IMR-90 (cell line): ENCODE data around the gene ATP1A4. TPM values are rescaled to one million over a fixed set of nuclear protein-coding genes. Genes with fewer than 3 reads are reported as not detected.

ENCODE experiments used
- ATAC-seq: fragments of 200-7000 bp; cut with Tn5 transposase; 2 replicates; pipeline ENCODE4 v1.9.1; 2020; ENCODE audit warnings: low read depth, mild to moderate bottlenecking, moderate library complexity
- BruUV-seq: library from RNA; stranded (reverse); fragments of 400-500 nt; replicated peaks from 2 replicates; lab custom pipeline; 2021; lab: Mats Ljungman, UMichigan
- CTCF ChIA-PET: fragments of 300-600 bp; formaldehyde crosslinking; extraction: SDS; loops from one replicate; lab custom pipeline; 2021; ENCODE audit warnings: antibody characterized with exemption; lab: Yijun Ruan, JAX
- POLR2A ChIA-PET: fragments of 300-600 bp; sonication (Branson Sonifier 250); formaldehyde crosslinking; loops from one replicate; lab custom pipeline; 2022; ENCODE audit warnings: antibody characterized with exemption; ENCODE audit not compliant: unreplicated experiment; lab: Charles Lee
- DNase-seq: peaks from one replicate; pipeline ENCODE4 v3.0.0; 2013
- H2AFZ ChIP-seq: replicated peaks from 2 replicates; pipeline ENCODE3; 2013; ENCODE audit warnings: low read length, mild to moderate bottlenecking; ENCODE audit not compliant: poor library complexity
- H2AK5ac ChIP-seq: 2 replicates; pipeline ENCODE4 v1.6.1; 2013; ENCODE audit warnings: low read depth, low read length, inconsistent platforms
- H2AK9ac ChIP-seq: replicated peaks from 2 replicates; pipeline ENCODE3; 2013; ENCODE audit warnings: mild to moderate bottlenecking, low read depth, low read length, moderate library complexity; ENCODE audit not compliant: poor library complexity
- H2BK120ac ChIP-seq: 2 replicates; pipeline ENCODE4 v1.6.1; 2013; ENCODE audit warnings: low read depth, low read length, inconsistent platforms
- H2BK15ac ChIP-seq: 3 replicates; pipeline ENCODE4 v1.6.1; 2013; ENCODE audit warnings: low read depth, low read length, inconsistent platforms
- H2BK20ac ChIP-seq: 2 replicates; pipeline ENCODE4 v1.6.1; 2013; ENCODE audit warnings: low read depth, mild to moderate bottlenecking, inconsistent platforms, low read length, moderate library complexity
- H2BK5ac ChIP-seq: 2 replicates; pipeline ENCODE4 v1.6.1; 2013; ENCODE audit warnings: mild to moderate bottlenecking, low read depth, low read length, inconsistent platforms; ENCODE audit not compliant: poor library complexity, severe bottlenecking
- H3K14ac ChIP-seq: replicated peaks from 2 replicates; pipeline ENCODE4 v1.6.1; 2013; ENCODE audit warnings: low read depth, low read length, inconsistent platforms
- H3K18ac ChIP-seq: 2 replicates; pipeline ENCODE4 v1.6.1; 2013; ENCODE audit warnings: low read depth, low read length, control low read depth
- H3K23ac ChIP-seq: 2 replicates; pipeline ENCODE4 v1.6.1; 2013; ENCODE audit warnings: low read depth, low read length, inconsistent platforms
- H3K27ac ChIP-seq: 2 replicates; pipeline ENCODE4 v1.5.1; 2013; ENCODE audit warnings: mild to moderate bottlenecking, control low read depth, low read length; ENCODE audit not compliant: insufficient read depth
- H3K27me3 ChIP-seq: 2 replicates; pipeline ENCODE4 v1.6.1; 2013; ENCODE audit warnings: low read length; ENCODE audit not compliant: control insufficient read depth, insufficient read depth
- H3K36me3 ChIP-seq: 2 replicates; pipeline ENCODE4 v1.6.1; 2013; ENCODE audit warnings: low read length, mixed read lengths; ENCODE audit not compliant: control insufficient read depth, insufficient read depth
- H3K4ac ChIP-seq: 2 replicates; pipeline ENCODE4 v1.6.1; 2013; ENCODE audit warnings: low read depth, low read length, inconsistent platforms
- H3K4me1 ChIP-seq: 2 replicates; pipeline ENCODE4 v1.6.1; 2013; ENCODE audit warnings: low read length, mixed read lengths; ENCODE audit not compliant: control insufficient read depth, insufficient read depth
- H3K4me2 ChIP-seq: 2 replicates; pipeline ENCODE4 v1.6.1; 2013; ENCODE audit warnings: low read depth, mild to moderate bottlenecking, control low read depth, low read length, moderate library complexity
- H3K4me3 ChIP-seq: 2 replicates; pipeline ENCODE4 v1.5.1; 2013; ENCODE audit warnings: low read depth, mild to moderate bottlenecking, control low read depth, low read length, moderate library complexity; ENCODE audit not compliant: insufficient read depth
- H3K56ac ChIP-seq: 2 replicates; pipeline ENCODE4 v1.6.1; 2013; ENCODE audit warnings: low read length, inconsistent platforms; ENCODE audit not compliant: insufficient read depth; ENCODE audit errors: extremely low read depth
- H3K79me1 ChIP-seq, 2 experiments: 2 replicates each; pipeline ENCODE4 v1.6.1; 2013; ENCODE audit warnings: low read length in 2 of 2, inconsistent platforms in 1 of 2, low read depth in 1 of 2
- H3K9ac ChIP-seq: 2 replicates; pipeline ENCODE4 v1.6.1; 2013; ENCODE audit warnings: low read depth, low read length, control low read depth
- H3K9me1 ChIP-seq: 2 replicates; pipeline ENCODE4 v1.6.1; 2013; ENCODE audit warnings: low read length, inconsistent platforms; ENCODE audit not compliant: insufficient read depth
- H3K9me3 ChIP-seq: 2 replicates; pipeline ENCODE4 v1.6.1; 2013; ENCODE audit warnings: low read length; ENCODE audit not compliant: control insufficient read depth, insufficient read depth
- H4K20me1 ChIP-seq: 2 replicates; pipeline ENCODE4 v1.6.1; 2013; ENCODE audit warnings: low read length, inconsistent platforms; ENCODE audit not compliant: insufficient read depth
- H4K5ac ChIP-seq: 2 replicates; pipeline ENCODE4 v1.6.1; 2013; ENCODE audit warnings: mild to moderate bottlenecking, low read depth, low read length, control low read depth
- H4K8ac ChIP-seq, 2 experiments: 2 replicates each; pipeline ENCODE4 v1.6.1; 2013; ENCODE audit warnings: low read depth in 2 of 2, low read length in 2 of 2, control low read depth in 1 of 2, inconsistent platforms in 1 of 2
- H4K91ac ChIP-seq: 2 replicates; pipeline ENCODE4 v1.6.1; 2013; ENCODE audit warnings: low read depth, low read length, inconsistent platforms; ENCODE audit not compliant: insufficient read depth
- WGBS, 2 experiments: methylation state at CpG; one replicate each; pipeline versions ENCODE4 v1.1.5 to v1.1.7; 2013; ENCODE audit warnings: missing lambda C conversion rate in 2 of 2; ENCODE audit not compliant: insufficient read length in 1 of 2; ENCODE audit errors: extremely low coverage in 2 of 2; 5-methylcytosine and 5-hydroxymethylcytosine counted together
- dilution Hi-C: fragments of 300-500 bp; cut with HindIII; formaldehyde crosslinking; loops from one replicate; pipeline ENCODE4 v1.14.3; 2018; ENCODE audit warnings: low sequenced_read_pairs; ENCODE audit not compliant: unreplicated experiment
- in situ Hi-C: fragments of 300-500 bp; cut with MboI; formaldehyde crosslinking; loops from 3 replicates; pipeline ENCODE4 v1.14.3; 2019; ENCODE audit warnings: low sequenced_read_pairs, inconsistent platforms, mixed read lengths
- intact Hi-C: fragments of 100-400 bp; cut with micrococcal nuclease; formaldehyde crosslinking; loops from 2 replicates; pipeline ENCODE4 v1.10.0; 2022
- polyA plus RNA-seq, 3 experiments: library from polyadenylated mRNA; depleted of rRNA; stranded (reverse); fragments of >200 nt; gene quantifications; 2 replicates each; pipeline ENCODE4 v1.2.3, GENCODE V29; 2012; ENCODE audit warnings: low replicate concordance in 1 of 3
- total RNA-seq: library from RNA; depleted of rRNA; stranded (reverse); fragments of >200 nt; gene quantifications from 2 replicates; pipeline ENCODE4 v1.2.3, GENCODE V29; 2012
- TF ChIP-seq, protein P1 (sequence below): fragments of 150-350 bp; IDR thresholded peaks from 2 replicates; pipeline ENCODE4 v1.6.1; 2017; ENCODE audit warnings: mild to moderate bottlenecking, antibody characterized with exemption, low read length, low read depth

The ATP1A4 gene
- total and polyA plus RNA-seq, 2 of the 4 experiments (the other 2 are of a cell fraction), result not detected

DNA sequence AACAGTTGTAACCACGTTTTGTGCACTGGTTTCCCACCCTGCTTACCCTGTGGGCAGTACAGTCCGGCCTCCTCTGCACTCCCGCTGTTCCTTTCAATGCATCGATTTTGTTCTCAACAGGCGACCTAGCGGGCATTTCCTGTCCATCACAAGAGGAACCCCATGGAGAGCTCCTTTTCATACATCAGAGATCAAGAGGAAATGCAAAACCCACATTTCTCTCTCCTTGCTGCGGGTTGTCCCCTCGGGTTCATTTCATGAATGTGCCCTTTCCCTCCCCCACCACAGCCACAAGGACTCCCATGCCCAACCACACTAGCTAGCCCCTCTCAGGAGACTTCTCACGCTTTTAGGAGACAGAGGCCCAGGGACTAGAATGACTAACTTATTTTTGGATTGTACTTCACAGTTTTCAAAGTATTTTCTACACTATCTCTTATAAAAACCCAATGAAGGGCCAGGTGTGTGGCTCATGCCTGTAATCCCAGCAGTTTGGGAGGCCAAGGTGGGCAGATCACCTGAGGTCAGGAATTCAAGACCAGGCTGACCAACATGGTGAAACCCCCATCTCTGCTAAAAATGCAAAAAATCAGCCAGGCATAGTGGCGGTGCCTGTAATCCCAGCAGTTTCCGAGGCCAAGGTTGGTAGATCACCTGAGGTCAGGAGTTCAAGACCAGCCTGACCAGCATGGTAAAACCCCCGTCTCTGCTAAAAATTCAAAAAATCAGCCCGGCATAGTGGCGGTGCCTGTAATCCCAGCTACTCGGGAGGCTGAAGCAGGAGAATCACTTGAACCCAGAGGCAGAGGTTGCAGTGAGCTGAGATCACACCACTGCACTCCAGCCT, 18.4 kb downstream of the ATP1A4 start:
- Histone ChIP-seq H2AFZ (no peak overlapping the region), H4K20me1 (no peaks in the 10 kb centered on the region), H3K14ac (no peak overlapping the region), H3K18ac (no peak overlapping the region), H3K79me1 (no peaks in the 10 kb centered on the region), H3K4ac (no peak overlapping the region), H3K27me3 (peaks cover 44% of the 10 kb centered on the region), H3K36me3 (no peaks in the 10 kb centered on the region), H4K5ac (no peak overlapping the region), H3K27ac (no peak overlapping the region), H2BK120ac (no peak overlapping the region), H3K9me3 (no peaks in the 10 kb centered on the region; the same call in 1 of the 2 replicates), H2AK9ac (no peak overlapping the region), H3K56ac (no peak overlapping the region), H4K8ac (no peak overlapping the region), H3K9me1 (no peaks in the 10 kb centered on the region), H3K4me1 (0 out of 2 replicates have a peak, but pooled peaks cover 2% of the 10 kb centered on the region), H3K4me3 (no peak overlapping the region), H3K9ac (no peak overlapping the region), H3K4me2 (no peak overlapping the region), H2AK5ac (no peak overlapping the region), H3K23ac (no peak overlapping the region), H2BK15ac (no peak overlapping the region), H4K91ac (no peak overlapping the region), H2BK20ac (no peak overlapping the region), H2BK5ac (no peak overlapping the region)
- DNase-seq (no peak), ATAC-seq (no peak)
- dilution Hi-C loops, result no loop called here
- BruUV-seq, result no TSS peak
- CTCF ChIA-PET, result interaction anchor here (0.9 kb wide), 1 partner anchor 17 kb away, joined by 4 read pairs; no protein-coding TSS in a partner anchor
- intact Hi-C loops, result no loop called here
- in situ Hi-C loops, result no loop called here
- POLR2A ChIA-PET, result no interaction called here
- WGBS, 2 experiments, result 60% methylated on average over 4 of the region's 15 CpGs; no CpG with 5 or more reads in 1 of the 2 experiments
- TF ChIP-seq, protein P1, sequence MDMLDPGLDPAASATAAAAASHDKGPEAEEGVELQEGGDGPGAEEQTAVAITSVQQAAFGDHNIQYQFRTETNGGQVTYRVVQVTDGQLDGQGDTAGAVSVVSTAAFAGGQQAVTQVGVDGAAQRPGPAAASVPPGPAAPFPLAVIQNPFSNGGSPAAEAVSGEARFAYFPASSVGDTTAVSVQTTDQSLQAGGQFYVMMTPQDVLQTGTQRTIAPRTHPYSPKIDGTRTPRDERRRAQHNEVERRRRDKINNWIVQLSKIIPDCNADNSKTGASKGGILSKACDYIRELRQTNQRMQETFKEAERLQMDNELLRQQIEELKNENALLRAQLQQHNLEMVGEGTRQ, result no peak
